Astrocyte (in vitro differentiated cells and primary cell): ENCODE measurements around the gene MMP27. TPM values are rescaled to one million over a fixed set of nuclear protein-coding genes. Genes with fewer than 3 reads are reported as not detected.

Source experiments
- DNase-seq: peaks from one replicate; pipeline ENCODE4 v3.0.0-alpha.2; 2010; ENCODE audit warnings: low read depth
- FAIRE-seq: peaks from 2 replicates; lab custom pipeline; 2011; peaks lifted over from hg19 to GRCh38; lab: Jason Lieb, UNC
- H2AFZ ChIP-seq: 2 replicates; pipeline ENCODE4 v1.6.0; 2012; ENCODE audit warnings: low read depth, low read length, inconsistent platforms
- H3K27ac ChIP-seq: 2 replicates; pipeline ENCODE4 v1.5.1; 2011; ENCODE audit warnings: low read depth, low read length, inconsistent platforms
- H3K27me3 ChIP-seq: 2 replicates; pipeline ENCODE4 v1.6.0; 2011; ENCODE audit warnings: low read length, inconsistent platforms; ENCODE audit not compliant: insufficient read depth
- H3K36me3 ChIP-seq: 2 replicates; pipeline ENCODE4 v1.5.1; 2011; ENCODE audit warnings: low read length, inconsistent platforms; ENCODE audit not compliant: insufficient read depth
- H3K4me1 ChIP-seq: 2 replicates; pipeline ENCODE4 v1.5.1; 2011; ENCODE audit warnings: low read length, inconsistent platforms; ENCODE audit not compliant: insufficient read depth
- H3K4me2 ChIP-seq: 2 replicates; pipeline ENCODE4 v1.6.0; 2012; ENCODE audit warnings: low read length, inconsistent platforms
- H3K4me3 ChIP-seq: 2 replicates; pipeline ENCODE4 v1.5.1; 2011; ENCODE audit warnings: low read depth, mild to moderate bottlenecking, low read length, inconsistent platforms; ENCODE audit not compliant: insufficient read depth
- H3K79me2 ChIP-seq: 2 replicates; pipeline ENCODE4 v1.6.0; 2012; ENCODE audit warnings: mild to moderate bottlenecking, low read length, inconsistent platforms; ENCODE audit not compliant: insufficient read depth
- H3K9ac ChIP-seq: 2 replicates; pipeline ENCODE4 v1.6.0; 2012; ENCODE audit warnings: mild to moderate bottlenecking, low read length, inconsistent platforms
- H3K9me3 ChIP-seq: 2 replicates; pipeline ENCODE4 v1.5.1; 2012; ENCODE audit warnings: low read depth, mild to moderate bottlenecking, low read length, inconsistent platforms; ENCODE audit not compliant: insufficient read depth
- H4K20me1 ChIP-seq: 2 replicates; pipeline ENCODE4 v1.6.0; 2012; ENCODE audit warnings: low read length, inconsistent platforms; ENCODE audit not compliant: insufficient read depth
- H3K27ac Mint-ChIP-seq: one replicate; pipeline ENCODE4 v1.8.0; 2021; ENCODE audit warnings: mild to moderate bottlenecking, mixed read lengths; ENCODE audit not compliant: unreplicated experiment
- H3K27me3 Mint-ChIP-seq: one replicate; pipeline ENCODE4 v1.8.0; 2021; ENCODE audit warnings: low read depth, mixed read lengths; ENCODE audit not compliant: unreplicated experiment
- H3K36me3 Mint-ChIP-seq: one replicate; pipeline ENCODE4 v1.8.0; 2021; ENCODE audit warnings: low read depth, mixed read lengths; ENCODE audit not compliant: unreplicated experiment
- H3K4me1 Mint-ChIP-seq: one replicate; pipeline ENCODE4 v1.8.0; 2021; ENCODE audit warnings: low read depth, mixed read lengths; ENCODE audit not compliant: unreplicated experiment
- H3K4me3 Mint-ChIP-seq: one replicate; pipeline ENCODE4 v1.8.0; 2021; ENCODE audit warnings: mild to moderate bottlenecking, moderate library complexity, mixed read lengths; ENCODE audit not compliant: unreplicated experiment
- H3K9me3 Mint-ChIP-seq: one replicate; pipeline ENCODE4 v1.8.0; 2021; ENCODE audit warnings: mild to moderate bottlenecking, mixed read lengths; ENCODE audit not compliant: unreplicated experiment
- CTCF ChIP-seq: IDR thresholded peaks from 2 replicates; pipeline ENCODE4 v1.5.1; 2011; ENCODE audit warnings: low read depth, mild to moderate bottlenecking, inconsistent platforms, low read length, moderate library complexity; ENCODE audit not compliant: insufficient read depth
- EZH2 ChIP-seq: IDR thresholded peaks from 2 replicates; pipeline ENCODE4 v1.6.1; 2012; ENCODE audit warnings: mild to moderate bottlenecking, low read length, inconsistent platforms; ENCODE audit not compliant: insufficient read depth
- total RNA-seq: library from RNA; stranded (reverse); gene quantifications from 2 replicates; pipeline ENCODE4 v1.2.1, GENCODE V29; 2021

Gene MMP27
- total RNA-seq, 1 donor from 2014 or later: not detected

DNA sequence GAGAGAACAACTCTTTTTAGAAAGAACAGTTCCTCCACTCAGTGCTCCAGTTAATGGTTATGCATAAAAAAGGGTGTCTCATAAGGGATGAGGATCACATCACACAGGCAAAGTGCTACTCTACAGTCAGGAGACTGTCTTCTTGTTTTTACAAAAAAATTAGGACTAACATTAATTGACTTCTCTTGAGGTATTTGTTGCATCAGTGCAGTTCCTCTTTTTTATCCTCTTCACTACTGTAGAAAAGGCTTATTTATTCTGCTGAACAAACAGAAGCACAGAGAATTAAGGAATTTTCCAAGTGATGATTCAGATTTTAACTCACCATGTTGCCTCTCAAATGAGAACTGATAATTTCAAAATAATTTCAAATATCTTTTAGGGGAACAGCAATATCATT lies 17.3 kb upstream of the MMP27 start:
- no peaks in the 10 kb centered on the region for H4K20me1 ChIP-seq
- H3K4me3 ChIP-seq: no peak overlapping the region
- DNase-seq (no peak), FAIRE-seq (no peak)
- H3K4me2 ChIP-seq: no peak overlapping the region
- no peaks in the 10 kb centered on the region for H3K36me3 Mint-ChIP-seq
- no peak overlapping the region for H2AFZ ChIP-seq
- TF ChIP-seq CTCF (no peak), EZH2 (no peak)
- H3K27me3 ChIP-seq: peaks cover 3% of the 10 kb centered on the region
- no peak overlapping the region for H3K27ac Mint-ChIP-seq
- peaks cover 2% of the 10 kb centered on the region for H3K27me3 Mint-ChIP-seq
- peaks cover 9% of the 10 kb centered on the region for H3K4me1 Mint-ChIP-seq
- H3K4me3 Mint-ChIP-seq: no peak overlapping the region
- H3K9me3 Mint-ChIP-seq: peaks cover 6% of the 10 kb centered on the region
- peaks cover 8% of the 10 kb centered on the region for H3K4me1 ChIP-seq
- H3K9me3 ChIP-seq: no peaks in the 10 kb centered on the region
- no peaks in the 10 kb centered on the region for H3K79me2 ChIP-seq
- H3K9ac ChIP-seq: no peak overlapping the region
- no peak overlapping the region for H3K27ac ChIP-seq
- H3K36me3 ChIP-seq: no peaks in the 10 kb centered on the region

- Histone ChIP-seq H3K36me3 (no peaks in the 10 kb centered on the region), H3K79me2 (no peaks in the 10 kb centered on the region), H3K4me2 (no peak overlapping the region), H3K9me3 (no peaks in the 10 kb centered on the region), H3K9ac (no peak overlapping the region), H3K4me3 (no peak overlapping the region), H4K20me1 (no peaks in the 10 kb centered on the region), H3K4me1 (no peaks in the 10 kb centered on the region), H2AFZ (no peak overlapping the region), H3K27ac (no peak overlapping the region), H3K27me3 (peaks cover 3% of the 10 kb centered on the region)
- FAIRE-seq (no peak), DNase-seq (peak; percentile 20)
- no peaks in the 10 kb centered on the region for H3K36me3 Mint-ChIP-seq
- peaks cover 2% of the 10 kb centered on the region for H3K4me1 Mint-ChIP-seq
- H3K27ac Mint-ChIP-seq: no peak overlapping the region
- peaks cover 6% of the 10 kb centered on the region for H3K9me3 Mint-ChIP-seq
- H3K27me3 Mint-ChIP-seq: peaks cover 2% of the 10 kb centered on the region
- H3K4me3 Mint-ChIP-seq: no peak overlapping the region
- TF ChIP-seq EZH2 (no peak), CTCF (no peak)
Measured at GRCh38 chr11:102719620-102720277, 14.2 kb upstream of the MMP27 start.

GRCh38 chr11:102717280-102717679 lies 11.7 kb upstream of the MMP27 start:
- Mint-ChIP-seq H3K27me3 (peaks cover 2% of the 10 kb centered on the region), H3K36me3 (no peaks in the 10 kb centered on the region), H3K4me3 (no peak overlapping the region), H3K9me3 (peaks cover 5% of the 10 kb centered on the region), H3K27ac (no peak overlapping the region), H3K4me1 (peaks cover 2% of the 10 kb centered on the region)
- FAIRE-seq (no peak), DNase-seq (no peak)
- Histone ChIP-seq H3K4me3 (no peak overlapping the region), H3K4me2 (no peak overlapping the region), H3K27me3 (peaks cover 3% of the 10 kb centered on the region), H3K79me2 (no peaks in the 10 kb centered on the region), H3K9me3 (no peaks in the 10 kb centered on the region), H3K27ac (no peak overlapping the region), H2AFZ (no peak overlapping the region), H3K9ac (no peak overlapping the region), H4K20me1 (no peaks in the 10 kb centered on the region), H3K4me1 (no peaks in the 10 kb centered on the region), H3K36me3 (no peaks in the 10 kb centered on the region)
- TF ChIP-seq CTCF (no peak), EZH2 (no peak)
